Kidney (tissue), 14 donors: ENCODE results near the gene SCAF4. TPM values are rescaled to one million over a fixed set of nuclear protein-coding genes. Genes with fewer than 3 reads are reported as not detected.

Experiments used
- DNase-seq, 5 donors: peaks; one replicate each; pipeline ENCODE4 v3.0.0-alpha.2; 2013 to 2020
- FAIRE-seq: peaks from 2 replicates; lab custom pipeline; 2012; peaks lifted over from hg19 to GRCh38; lab: Jason Lieb, UNC
- H3K27ac ChIP-seq, 2 donors: one replicate each; pipeline ENCODE4 v1.7.0; 2013; ENCODE audit warnings: low read depth in 2 of 2, low read length in 2 of 2, inconsistent platforms in 1 of 2
- H3K27me3 ChIP-seq: one replicate; pipeline ENCODE4 v1.7.1; 2013; ENCODE audit warnings: low read length, inconsistent platforms; ENCODE audit not compliant: control insufficient read depth, insufficient read depth
- H3K36me3 ChIP-seq, 3 donors: one replicate each; pipeline versions ENCODE4 v1.7.0 to v1.7.1; 2013; ENCODE audit warnings: low read length in 3 of 3, control low read depth in 1 of 3, inconsistent platforms in 1 of 3; ENCODE audit not compliant: insufficient read depth in 3 of 3, control insufficient read depth in 2 of 3
- H3K4me1 ChIP-seq, 3 donors: one replicate each; pipeline versions ENCODE4 v1.7.0 to v1.7.1; 2013; ENCODE audit warnings: low read length in 3 of 3, inconsistent platforms in 1 of 3, low read depth in 1 of 3; ENCODE audit not compliant: control insufficient read depth in 2 of 3, insufficient read depth in 2 of 3
- H3K4me3 ChIP-seq, 3 donors: one replicate each; pipeline versions ENCODE4 v1.7.0 to v1.8.1; 2013; ENCODE audit warnings: low read length in 3 of 3, control low read depth in 1 of 3, inconsistent platforms in 1 of 3
- H3K9ac ChIP-seq, 3 donors: one replicate each; pipeline versions ENCODE4 v1.7.0 to v1.7.1; 2013; ENCODE audit warnings: low read length in 3 of 3, control low read depth in 1 of 3, inconsistent platforms in 1 of 3
- H3K9me3 ChIP-seq, 3 donors: one replicate each; pipeline versions ENCODE4 v1.7.0 to v1.7.1; 2013; ENCODE audit warnings: low read length in 3 of 3, control low read depth in 1 of 3, inconsistent platforms in 1 of 3; ENCODE audit not compliant: control insufficient read depth in 2 of 3, insufficient read depth in 1 of 3
- CTCF ChIP-seq: IDR thresholded peaks from 3 replicates; pipeline ENCODE4 v1.5.1; 2012; ENCODE audit warnings: mild to moderate bottlenecking, moderate library complexity, borderline replicate concordance; ENCODE audit not compliant: insufficient read depth; ENCODE audit errors: extremely low read depth
- intact Hi-C: fragments of 100-400 bp; cut with DNase I; formaldehyde crosslinking; loops from one replicate; pipeline ENCODE4 v1.11.1; 2022
- polyA plus RNA-seq: library from polyadenylated mRNA; stranded (reverse); fragments of 350-450 nt; fragmentation: Illumina TruSeq; extraction: RNeasy Lipid Tissue Mini Kit (QIAGEN cat#74804); gene quantifications from one replicate; pipeline ENCODE4 v1.2.3, GENCODE V29; 2014; ENCODE audit warnings: low read depth, low replicate concordance; ENCODE audit not compliant: insufficient read depth
- total RNA-seq: library from RNA; stranded (reverse); fragmentation: NEBNext Ultra II Directional; extraction: Animal tissue kit (Norgen Biotek cat#: 25700); gene quantifications from one replicate; pipeline ENCODE4 v1.2.1, GENCODE V29; 2021
- donor health status: control.
- donor health status: control.
- donor health status: control.
- donor health status: control.
- donor health status: control.
- donor health status: DM: yes; HTN: yes; CAD: no.
- donor health status: Normal renal cell carcinoma (clear cell type).

The SCAF4 gene
- total and polyA plus RNA-seq, 2 donors from 2014 or later: 7.4 to 30.6 TPM

DNA sequence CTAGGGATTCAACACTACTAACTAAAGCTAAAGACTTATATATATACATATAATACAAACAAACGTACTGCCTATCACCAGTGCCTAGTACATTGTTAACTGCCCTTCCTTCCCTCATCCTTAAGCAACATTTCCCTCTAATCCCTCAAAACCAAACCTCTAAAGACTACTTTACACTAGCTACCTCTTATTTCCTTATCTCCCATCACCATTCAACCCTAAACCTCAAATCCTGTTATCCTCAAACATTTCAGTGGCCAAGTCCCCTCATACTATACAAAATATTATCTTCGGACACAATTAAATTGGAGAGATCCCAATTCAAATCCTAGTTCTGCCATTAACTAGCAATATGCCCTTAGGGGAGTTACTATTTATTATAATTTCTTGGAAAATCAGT is 3.7 kb downstream of the SCAF4 start:
- no peak for FAIRE-seq
- Histone ChIP-seq H3K4me1 (peaks cover 3 to 20% (median 14%) of the 10 kb centered on the region in 3 donors), H3K27ac (no peak overlapping the region), H3K9ac (no peak overlapping the region), H3K36me3 (no peaks in the 10 kb centered on the region), H3K4me3 (no peak overlapping the region), H3K27me3 (no peaks in the 10 kb centered on the region), H3K9me3 (no peaks in the 10 kb centered on the region)
- no peak for TF ChIP-seq CTCF
- intact Hi-C loops: no loop called here
- no peak for DNase-seq

DNA sequence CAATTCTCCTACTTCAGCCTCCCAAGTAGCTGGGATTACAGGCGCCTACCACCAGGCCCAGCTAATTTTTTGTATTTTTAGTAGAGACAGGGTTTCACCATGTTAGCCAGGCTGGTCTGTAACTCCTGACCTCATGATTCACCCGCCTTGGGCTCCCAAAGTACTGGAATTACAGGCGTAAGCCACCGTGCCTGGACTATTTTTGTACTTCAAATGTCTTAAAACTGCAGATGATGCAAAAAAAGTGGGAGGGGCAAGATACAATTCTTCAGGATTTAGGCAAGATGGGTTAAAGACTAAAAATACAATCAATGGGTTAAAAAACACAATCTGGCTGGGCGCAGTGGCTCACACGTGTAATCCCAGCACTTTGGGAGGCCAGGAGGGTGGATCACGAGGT is 4.7 kb downstream of the SCAF4 start:
- intact Hi-C loops: no loop called here
- no peak for FAIRE-seq
- peaks cover 3 to 14% (median 7%) of the 10 kb centered on the region in 3 donors for H3K4me1 ChIP-seq

DNA sequence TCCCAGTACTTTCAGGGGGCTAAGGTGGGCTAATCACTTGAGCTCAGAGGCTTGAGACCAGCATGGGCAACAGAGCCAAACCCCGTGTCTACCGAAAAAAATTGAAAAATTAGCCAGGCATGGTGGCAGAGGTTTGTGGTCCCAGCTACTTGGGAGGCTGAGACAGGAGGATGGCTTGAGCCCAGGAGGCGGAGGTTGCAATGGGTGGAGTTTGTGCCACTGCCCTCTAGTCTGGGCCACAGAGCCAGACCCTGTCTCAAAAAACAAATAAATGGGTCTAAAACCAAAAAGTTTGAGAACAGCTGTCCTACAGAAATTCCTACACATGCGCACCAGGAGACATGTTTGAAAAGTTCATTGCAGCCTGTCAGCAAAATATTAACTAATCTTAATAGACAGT is 5.5 kb downstream of the SCAF4 start:
- Histone ChIP-seq H3K27ac (no peak overlapping the region), H3K27me3 (no peaks in the 10 kb centered on the region), H3K4me3 (no peak overlapping the region), H3K9ac (no peak overlapping the region), H3K4me1 (peaks cover 3 to 14% (median 7%) of the 10 kb centered on the region in 3 donors), H3K36me3 (no peaks in the 10 kb centered on the region), H3K9me3 (no peaks in the 10 kb centered on the region)
- intact Hi-C loops: no loop called here
- no peak for TF ChIP-seq CTCF
- no peak for FAIRE-seq
- no peak for DNase-seq

More for the DNA sequence above, 4.7 kb downstream of the SCAF4 start:
- H3K9me3 ChIP-seq: no peaks in the 10 kb centered on the region
- no peak overlapping the region for H3K27ac ChIP-seq
- no peak for TF ChIP-seq CTCF
- no peak overlapping the region for H3K4me3 ChIP-seq
- no peak overlapping the region for H3K9ac ChIP-seq
- H3K36me3 ChIP-seq: no peaks in the 10 kb centered on the region
- no peak for DNase-seq
- no peaks in the 10 kb centered on the region for H3K27me3 ChIP-seq
